ENCODE data around the gene TBCK. TPM values are rescaled to one million over a fixed set of nuclear protein-coding genes. Genes with fewer than 3 reads are reported as not detected.

The TBCK gene
- total RNA-seq, 2 experiments from 2014 or later, result 24.9 to 30.1 TPM

DNA sequence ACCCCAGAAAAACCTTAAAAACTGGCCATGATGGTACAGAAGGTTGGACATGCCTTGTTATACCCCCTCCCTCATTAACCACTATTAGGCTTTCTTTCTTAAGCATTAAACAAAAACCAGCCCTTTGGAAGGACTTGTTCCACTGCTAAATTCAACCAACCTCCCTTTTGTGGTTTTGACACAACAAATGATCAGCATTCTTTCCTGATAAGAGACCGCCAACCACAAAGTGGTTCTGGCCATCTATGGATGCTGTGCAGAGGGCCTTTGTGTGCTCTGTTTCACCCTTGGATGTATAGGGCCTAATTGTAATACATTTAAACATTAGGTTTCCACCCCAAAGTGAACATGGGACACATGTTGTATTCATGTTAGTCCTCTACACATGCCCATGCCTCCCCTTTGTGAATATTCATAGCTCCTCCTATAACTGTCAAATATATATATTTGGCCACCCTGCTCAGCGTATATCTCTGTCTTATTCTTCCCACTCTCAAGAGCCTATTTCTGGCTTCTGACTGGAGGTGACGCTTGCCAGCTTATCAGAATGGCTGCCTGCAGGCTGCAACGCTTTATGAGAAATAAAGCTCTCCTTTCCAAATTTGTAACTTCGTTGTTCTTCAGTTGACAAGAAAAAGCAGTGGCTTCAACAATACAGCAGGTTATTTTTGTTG, 294.1 kb downstream of the TBCK start:
- TF ChIP-seq, protein P1, sequence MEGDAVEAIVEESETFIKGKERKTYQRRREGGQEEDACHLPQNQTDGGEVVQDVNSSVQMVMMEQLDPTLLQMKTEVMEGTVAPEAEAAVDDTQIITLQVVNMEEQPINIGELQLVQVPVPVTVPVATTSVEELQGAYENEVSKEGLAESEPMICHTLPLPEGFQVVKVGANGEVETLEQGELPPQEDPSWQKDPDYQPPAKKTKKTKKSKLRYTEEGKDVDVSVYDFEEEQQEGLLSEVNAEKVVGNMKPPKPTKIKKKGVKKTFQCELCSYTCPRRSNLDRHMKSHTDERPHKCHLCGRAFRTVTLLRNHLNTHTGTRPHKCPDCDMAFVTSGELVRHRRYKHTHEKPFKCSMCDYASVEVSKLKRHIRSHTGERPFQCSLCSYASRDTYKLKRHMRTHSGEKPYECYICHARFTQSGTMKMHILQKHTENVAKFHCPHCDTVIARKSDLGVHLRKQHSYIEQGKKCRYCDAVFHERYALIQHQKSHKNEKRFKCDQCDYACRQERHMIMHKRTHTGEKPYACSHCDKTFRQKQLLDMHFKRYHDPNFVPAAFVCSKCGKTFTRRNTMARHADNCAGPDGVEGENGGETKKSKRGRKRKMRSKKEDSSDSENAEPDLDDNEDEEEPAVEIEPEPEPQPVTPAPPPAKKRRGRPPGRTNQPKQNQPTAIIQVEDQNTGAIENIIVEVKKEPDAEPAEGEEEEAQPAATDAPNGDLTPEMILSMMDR (IDR thresholded peaks at IDR 0.05), result no peak
- no peak overlapping the region for H3K4me3 Mint-ChIP-seq
- POLR2A ChIA-PET, result no interaction called here
- no peaks in the 10 kb centered on the region for H3K4me1 Mint-ChIP-seq (ENCODE audit: low read depth)
- H3K36me3 Mint-ChIP-seq (ENCODE audit: low read depth), result no peaks in the 10 kb centered on the region
- H3K9me3 Mint-ChIP-seq, result no peaks in the 10 kb centered on the region
- H3K27ac Mint-ChIP-seq, result no peak overlapping the region
- DNase-seq (no peak), ATAC-seq (no peak)
- intact Hi-C loops (cut with micrococcal nuclease), result no loop called here
- H3K27me3 Mint-ChIP-seq, result no peaks in the 10 kb centered on the region
- CTCF ChIA-PET, result no interaction called here

DNA sequence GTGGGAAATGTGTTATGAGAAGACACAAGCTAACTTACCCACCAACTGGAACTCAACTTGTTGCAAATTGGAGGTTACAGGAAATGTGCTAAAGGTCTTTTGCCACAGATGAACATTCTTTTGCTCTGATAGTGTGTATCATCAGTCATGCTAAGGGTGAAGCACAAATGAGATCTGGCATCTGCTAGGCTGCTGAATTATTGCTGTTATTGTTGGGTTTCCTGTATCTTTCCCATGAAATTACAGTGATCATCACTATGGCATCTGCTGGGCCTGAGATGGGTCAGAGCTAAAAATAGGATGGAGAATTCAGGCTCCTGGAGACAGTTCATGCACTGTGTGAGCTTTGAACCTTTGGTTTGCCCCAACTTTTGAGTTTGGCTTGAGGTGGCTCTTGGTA, 296.2 kb downstream of the TBCK start:
- TF ChIP-seq, protein P1 (IDR thresholded peaks at IDR 0.05), result no peak
- Mint-ChIP-seq H3K36me3 (ENCODE audit: low read depth) (no peaks in the 10 kb centered on the region), H3K27me3 (no peaks in the 10 kb centered on the region), H3K27ac (no peak overlapping the region), H3K4me1 (ENCODE audit: low read depth) (no peaks in the 10 kb centered on the region), H3K9me3 (no peaks in the 10 kb centered on the region), H3K4me3 (no peak overlapping the region)
- POLR2A ChIA-PET, result no interaction called here
- CTCF ChIA-PET, result no interaction called here
- no peak for ATAC-seq
- no peak for DNase-seq
- intact Hi-C loops (cut with micrococcal nuclease), result no loop called here

DNA sequence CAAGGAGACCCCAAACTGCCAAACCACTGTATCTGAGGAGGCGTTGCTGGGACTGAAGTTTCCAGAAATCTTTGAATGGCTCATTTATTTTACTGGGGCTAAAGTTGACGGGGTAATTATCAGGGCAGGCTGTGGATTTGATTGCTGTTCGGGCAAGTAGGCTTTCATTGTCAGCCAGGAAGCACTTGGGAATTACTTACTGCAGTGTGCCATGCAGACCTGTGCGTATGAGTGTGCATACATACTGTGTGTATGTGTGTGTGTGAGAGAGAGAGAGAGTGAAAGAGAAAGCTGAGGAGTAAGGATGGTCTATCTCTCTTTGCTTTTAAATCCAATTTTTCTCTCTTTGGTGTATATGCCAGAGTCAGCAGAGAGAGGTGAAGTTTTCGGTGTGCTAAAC, 298.0 kb downstream of the TBCK start:
- DNase-seq (no peak), ATAC-seq (no peak)
- Mint-ChIP-seq H3K27ac (no peak overlapping the region), H3K4me3 (no peak overlapping the region), H3K36me3 (ENCODE audit: low read depth) (no peaks in the 10 kb centered on the region), H3K27me3 (no peaks in the 10 kb centered on the region), H3K4me1 (ENCODE audit: low read depth) (no peaks in the 10 kb centered on the region), H3K9me3 (peaks cover 4% of the 10 kb centered on the region)
- TF ChIP-seq, protein P1 (IDR thresholded peaks at IDR 0.05), result no peak
- POLR2A ChIA-PET, result no interaction called here
- intact Hi-C loops (cut with micrococcal nuclease), result no loop called here
- CTCF ChIA-PET, result no interaction called here

DNA sequence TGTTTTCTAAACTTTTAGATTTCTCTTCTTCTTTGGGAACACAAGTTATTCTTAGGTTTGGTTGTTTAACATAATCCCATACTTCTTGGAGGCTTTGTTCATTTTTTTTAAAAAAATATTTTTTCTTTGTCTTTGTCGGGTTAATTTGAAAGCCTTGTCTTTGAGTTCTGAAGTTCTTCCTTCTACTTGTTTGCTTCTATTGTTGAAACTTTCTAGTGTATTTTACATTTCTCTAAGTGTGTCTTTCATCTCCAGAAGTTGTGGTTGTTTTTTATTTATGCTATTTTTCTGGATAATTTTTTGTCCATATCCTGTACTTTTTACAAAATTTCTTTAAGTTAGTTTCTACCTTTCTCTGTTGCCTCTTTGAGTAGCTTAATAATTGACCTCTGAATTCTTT, 304.6 kb downstream of the TBCK start:
- Mint-ChIP-seq H3K27ac (no peak overlapping the region), H3K27me3 (no peaks in the 10 kb centered on the region), H3K4me1 (ENCODE audit: low read depth) (no peaks in the 10 kb centered on the region), H3K9me3 (peaks cover 18% of the 10 kb centered on the region), H3K4me3 (no peak overlapping the region), H3K36me3 (ENCODE audit: low read depth) (no peaks in the 10 kb centered on the region)
- ChIA-PET POLR2A (no interaction called here), CTCF (no interaction called here)
- TF ChIP-seq, protein P1 (IDR thresholded peaks at IDR 0.05), result no peak
- no peak for ATAC-seq
- no peak for DNase-seq
- intact Hi-C loops (cut with micrococcal nuclease), result no loop called here

DNA sequence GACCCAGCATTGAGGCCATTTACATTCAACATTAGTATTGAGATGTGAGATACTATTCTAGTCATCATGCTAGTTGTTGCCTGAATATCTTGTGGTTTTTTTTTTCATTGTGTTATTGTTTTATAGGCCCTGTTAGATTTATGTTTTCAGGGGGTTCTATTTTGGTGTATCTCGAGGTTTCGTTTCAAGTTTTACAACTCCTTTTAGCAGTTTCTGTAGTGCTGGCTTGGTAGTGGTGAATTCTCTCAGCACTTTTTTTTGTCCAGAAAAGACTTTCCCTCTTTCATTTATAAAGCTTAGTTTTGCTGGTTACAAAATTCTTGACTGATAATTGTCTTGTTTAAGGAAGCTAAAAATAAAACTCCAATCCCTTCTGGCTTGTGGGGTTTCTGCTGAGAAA, 305.2 kb downstream of the TBCK start:
- DNase-seq (no peak), ATAC-seq (no peak)
- POLR2A ChIA-PET, result no interaction called here
- no peaks in the 10 kb centered on the region for H3K4me1 Mint-ChIP-seq (ENCODE audit: low read depth)
- H3K36me3 Mint-ChIP-seq (ENCODE audit: low read depth), result no peaks in the 10 kb centered on the region
- H3K27ac Mint-ChIP-seq, result no peak overlapping the region
- peaks cover 18% of the 10 kb centered on the region for H3K9me3 Mint-ChIP-seq
- intact Hi-C loops (cut with micrococcal nuclease), result no loop called here
- no peaks in the 10 kb centered on the region for H3K27me3 Mint-ChIP-seq
- CTCF ChIA-PET, result no interaction called here
- H3K4me3 Mint-ChIP-seq, result no peak overlapping the region
- TF ChIP-seq, protein P1 (IDR thresholded peaks at IDR 0.05), result no peak

Measured in activated CD8-positive, alpha-beta T cell treated with anti-CD3 and anti-CD28 coated beads for 36 hours (primary cell).